Astrocyte (in vitro differentiated cells and primary cell): ENCODE measurements around the gene CD59. TPM values are rescaled to one million over a fixed set of nuclear protein-coding genes. Genes with fewer than 3 reads are reported as not detected.
A peak's percentile ranks its signal among the peaks of the same experiment; 100 is the strongest.

ENCODE experiments used
- DNase-seq: peaks from one replicate; pipeline ENCODE4 v3.0.0-alpha.2; 2010; ENCODE audit warnings: low read depth
- FAIRE-seq: peaks from 2 replicates; lab custom pipeline; 2011; peaks lifted over from hg19 to GRCh38; lab: Jason Lieb, UNC
- H2AFZ ChIP-seq: 2 replicates; pipeline ENCODE4 v1.6.0; 2012; ENCODE audit warnings: low read depth, low read length, inconsistent platforms
- H3K27ac ChIP-seq: 2 replicates; pipeline ENCODE4 v1.5.1; 2011; ENCODE audit warnings: low read depth, low read length, inconsistent platforms
- H3K27me3 ChIP-seq: 2 replicates; pipeline ENCODE4 v1.6.0; 2011; ENCODE audit warnings: low read length, inconsistent platforms; ENCODE audit not compliant: insufficient read depth
- H3K36me3 ChIP-seq: 2 replicates; pipeline ENCODE4 v1.5.1; 2011; ENCODE audit warnings: low read length, inconsistent platforms; ENCODE audit not compliant: insufficient read depth
- H3K4me1 ChIP-seq: 2 replicates; pipeline ENCODE4 v1.5.1; 2011; ENCODE audit warnings: low read length, inconsistent platforms; ENCODE audit not compliant: insufficient read depth
- H3K4me2 ChIP-seq: 2 replicates; pipeline ENCODE4 v1.6.0; 2012; ENCODE audit warnings: low read length, inconsistent platforms
- H3K4me3 ChIP-seq: 2 replicates; pipeline ENCODE4 v1.5.1; 2011; ENCODE audit warnings: low read depth, mild to moderate bottlenecking, low read length, inconsistent platforms; ENCODE audit not compliant: insufficient read depth
- H3K79me2 ChIP-seq: 2 replicates; pipeline ENCODE4 v1.6.0; 2012; ENCODE audit warnings: mild to moderate bottlenecking, low read length, inconsistent platforms; ENCODE audit not compliant: insufficient read depth
- H3K9ac ChIP-seq: 2 replicates; pipeline ENCODE4 v1.6.0; 2012; ENCODE audit warnings: mild to moderate bottlenecking, low read length, inconsistent platforms
- H3K9me3 ChIP-seq: 2 replicates; pipeline ENCODE4 v1.5.1; 2012; ENCODE audit warnings: low read depth, mild to moderate bottlenecking, low read length, inconsistent platforms; ENCODE audit not compliant: insufficient read depth
- H4K20me1 ChIP-seq: 2 replicates; pipeline ENCODE4 v1.6.0; 2012; ENCODE audit warnings: low read length, inconsistent platforms; ENCODE audit not compliant: insufficient read depth
- H3K27ac Mint-ChIP-seq: one replicate; pipeline ENCODE4 v1.8.0; 2021; ENCODE audit warnings: mild to moderate bottlenecking, mixed read lengths; ENCODE audit not compliant: unreplicated experiment
- H3K27me3 Mint-ChIP-seq: one replicate; pipeline ENCODE4 v1.8.0; 2021; ENCODE audit warnings: low read depth, mixed read lengths; ENCODE audit not compliant: unreplicated experiment
- H3K36me3 Mint-ChIP-seq: one replicate; pipeline ENCODE4 v1.8.0; 2021; ENCODE audit warnings: low read depth, mixed read lengths; ENCODE audit not compliant: unreplicated experiment
- H3K4me1 Mint-ChIP-seq: one replicate; pipeline ENCODE4 v1.8.0; 2021; ENCODE audit warnings: low read depth, mixed read lengths; ENCODE audit not compliant: unreplicated experiment
- H3K4me3 Mint-ChIP-seq: one replicate; pipeline ENCODE4 v1.8.0; 2021; ENCODE audit warnings: mild to moderate bottlenecking, moderate library complexity, mixed read lengths; ENCODE audit not compliant: unreplicated experiment
- H3K9me3 Mint-ChIP-seq: one replicate; pipeline ENCODE4 v1.8.0; 2021; ENCODE audit warnings: mild to moderate bottlenecking, mixed read lengths; ENCODE audit not compliant: unreplicated experiment
- EZH2 ChIP-seq: IDR thresholded peaks from 2 replicates; pipeline ENCODE4 v1.6.1; 2012; ENCODE audit warnings: mild to moderate bottlenecking, low read length, inconsistent platforms; ENCODE audit not compliant: insufficient read depth
- total RNA-seq: library from RNA; stranded (reverse); gene quantifications from 2 replicates; pipeline ENCODE4 v1.2.1, GENCODE V29; 2021
- TF ChIP-seq, protein P1 (sequence below): IDR thresholded peaks from 2 replicates; pipeline ENCODE4 v1.5.1; 2011; ENCODE audit warnings: low read depth, mild to moderate bottlenecking, inconsistent platforms, low read length, moderate library complexity; ENCODE audit not compliant: insufficient read depth

The CD59 gene
- total RNA-seq, 1 donor from 2014 or later = 587 TPM

DNA sequence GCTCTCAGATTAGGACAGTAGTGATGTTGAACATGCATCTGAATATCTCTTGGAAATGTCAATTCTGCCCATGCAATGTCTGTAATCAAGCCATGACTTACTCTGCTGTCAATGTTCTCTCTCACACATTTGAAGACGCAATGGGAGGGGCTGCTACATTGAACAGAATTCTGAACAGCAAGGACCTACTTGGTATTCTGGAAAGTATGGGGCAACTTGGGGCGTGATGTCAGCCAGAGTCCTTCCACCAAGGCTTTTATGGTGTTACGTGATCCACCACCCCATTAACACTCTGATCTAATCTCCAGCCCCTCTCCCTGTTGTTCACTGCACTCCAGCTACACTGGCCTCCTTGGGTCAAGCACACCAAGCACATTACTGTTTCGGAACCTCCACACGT, 7.1 kb upstream of the CD59 start:
- Mint-ChIP-seq H3K4me3 (no peak overlapping the region), H3K36me3 (no peaks in the 10 kb centered on the region)
- H3K9ac ChIP-seq = no peak overlapping the region

GRCh38 chr11:33742249-33742851, 6.1 kb upstream of the CD59 start:
- no peaks in the 10 kb centered on the region for H4K20me1 ChIP-seq
- H3K4me2 ChIP-seq = no peak overlapping the region
- Mint-ChIP-seq H3K4me1 (no peaks in the 10 kb centered on the region), H3K27me3 (no peaks in the 10 kb centered on the region), H3K36me3 (no peaks in the 10 kb centered on the region), H3K4me3 (no peak overlapping the region), H3K9me3 (no peaks in the 10 kb centered on the region), H3K27ac (no peak overlapping the region)
- H3K9ac ChIP-seq = no peak overlapping the region
- H3K4me1 ChIP-seq = peaks cover 3% of the 10 kb centered on the region
- TF ChIP-seq, protein P1, sequence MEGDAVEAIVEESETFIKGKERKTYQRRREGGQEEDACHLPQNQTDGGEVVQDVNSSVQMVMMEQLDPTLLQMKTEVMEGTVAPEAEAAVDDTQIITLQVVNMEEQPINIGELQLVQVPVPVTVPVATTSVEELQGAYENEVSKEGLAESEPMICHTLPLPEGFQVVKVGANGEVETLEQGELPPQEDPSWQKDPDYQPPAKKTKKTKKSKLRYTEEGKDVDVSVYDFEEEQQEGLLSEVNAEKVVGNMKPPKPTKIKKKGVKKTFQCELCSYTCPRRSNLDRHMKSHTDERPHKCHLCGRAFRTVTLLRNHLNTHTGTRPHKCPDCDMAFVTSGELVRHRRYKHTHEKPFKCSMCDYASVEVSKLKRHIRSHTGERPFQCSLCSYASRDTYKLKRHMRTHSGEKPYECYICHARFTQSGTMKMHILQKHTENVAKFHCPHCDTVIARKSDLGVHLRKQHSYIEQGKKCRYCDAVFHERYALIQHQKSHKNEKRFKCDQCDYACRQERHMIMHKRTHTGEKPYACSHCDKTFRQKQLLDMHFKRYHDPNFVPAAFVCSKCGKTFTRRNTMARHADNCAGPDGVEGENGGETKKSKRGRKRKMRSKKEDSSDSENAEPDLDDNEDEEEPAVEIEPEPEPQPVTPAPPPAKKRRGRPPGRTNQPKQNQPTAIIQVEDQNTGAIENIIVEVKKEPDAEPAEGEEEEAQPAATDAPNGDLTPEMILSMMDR = peak; percentile 48
- no peak for TF ChIP-seq EZH2
- H2AFZ ChIP-seq = no peak overlapping the region
- DNase-seq (no peak), FAIRE-seq (no peak)
- no peaks in the 10 kb centered on the region for H3K27me3 ChIP-seq
- H3K27ac ChIP-seq = no peak overlapping the region
- no peaks in the 10 kb centered on the region for H3K9me3 ChIP-seq
- no peaks in the 10 kb centered on the region for H3K79me2 ChIP-seq
- H3K4me3 ChIP-seq = no peak overlapping the region
- H3K36me3 ChIP-seq = no peaks in the 10 kb centered on the region

More for the DNA sequence above, 7.1 kb upstream of the CD59 start:
- H3K79me2 ChIP-seq = no peaks in the 10 kb centered on the region
- no peaks in the 10 kb centered on the region for H4K20me1 ChIP-seq
- H3K4me3 ChIP-seq = no peak overlapping the region
- FAIRE-seq (no peak), DNase-seq (no peak)
- H3K9me3 ChIP-seq = no peaks in the 10 kb centered on the region
- H3K4me2 ChIP-seq = no peak overlapping the region
- Mint-ChIP-seq H3K27ac (no peak overlapping the region), H3K4me1 (no peaks in the 10 kb centered on the region), H3K9me3 (no peaks in the 10 kb centered on the region), H3K27me3 (no peaks in the 10 kb centered on the region)
- H2AFZ ChIP-seq = no peak overlapping the region
- TF ChIP-seq, protein P1 = no peak
- no peak for TF ChIP-seq EZH2
- H3K36me3 ChIP-seq = no peaks in the 10 kb centered on the region
- no peak overlapping the region for H3K27ac ChIP-seq
- H3K4me1 ChIP-seq = peaks cover 3% of the 10 kb centered on the region
- H3K27me3 ChIP-seq = no peaks in the 10 kb centered on the region

DNA sequence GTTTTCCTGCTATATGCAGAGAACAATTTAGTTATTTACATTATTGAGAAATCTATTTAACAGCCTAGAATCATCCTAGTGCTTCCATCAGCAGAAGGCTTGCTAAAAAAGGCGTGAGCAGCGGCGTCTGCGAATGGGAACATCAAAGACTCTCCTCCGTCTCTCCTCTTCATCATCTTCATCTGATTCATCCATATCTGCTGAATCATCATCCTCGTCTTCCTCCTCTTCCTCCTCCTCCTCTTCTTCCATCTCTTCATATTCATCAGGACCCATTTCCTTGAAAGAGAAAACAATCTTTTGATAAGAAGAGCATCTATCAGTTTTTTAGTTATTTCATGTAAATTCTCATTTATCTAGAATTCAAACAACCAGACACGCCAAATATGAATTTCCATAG, 5.6 kb upstream of the CD59 start:
- Histone ChIP-seq H3K4me2 (no peak overlapping the region), H3K4me1 (peaks cover 9% of the 10 kb centered on the region), H4K20me1 (no peaks in the 10 kb centered on the region), H3K27ac (no peak overlapping the region), H3K36me3 (no peaks in the 10 kb centered on the region), H3K79me2 (no peaks in the 10 kb centered on the region), H3K9ac (no peak overlapping the region), H3K4me3 (no peak overlapping the region), H2AFZ (no peak overlapping the region), H3K9me3 (no peaks in the 10 kb centered on the region), H3K27me3 (no peaks in the 10 kb centered on the region)
- no peak for DNase-seq
- no peaks in the 10 kb centered on the region for H3K9me3 Mint-ChIP-seq
- no peak overlapping the region for H3K27ac Mint-ChIP-seq
- H3K27me3 Mint-ChIP-seq = no peaks in the 10 kb centered on the region
- FAIRE-seq = no peak
- H3K4me3 Mint-ChIP-seq = no peak overlapping the region
- H3K4me1 Mint-ChIP-seq = peaks cover 2% of the 10 kb centered on the region
- no peaks in the 10 kb centered on the region for H3K36me3 Mint-ChIP-seq
- TF ChIP-seq, protein P1 = no peak
- no peak for TF ChIP-seq EZH2
